HG02885 (cell line): ENCODE results near the gene GAPVD1.
"Not testable (repeated sequence)": the region's sequence is repeated elsewhere in the genome, so short reads cannot be mapped to it uniquely, and the experiment has no call there.

Experiments used
- ATAC-seq: cut with Tn5 transposase; IDR thresholded peaks from one replicate; pipeline ENCODE4 v1.9.1; 2021; ENCODE audit warnings: mild to moderate bottlenecking; ENCODE audit not compliant: unreplicated experiment, poor library complexity

Gene GAPVD1

DNA sequence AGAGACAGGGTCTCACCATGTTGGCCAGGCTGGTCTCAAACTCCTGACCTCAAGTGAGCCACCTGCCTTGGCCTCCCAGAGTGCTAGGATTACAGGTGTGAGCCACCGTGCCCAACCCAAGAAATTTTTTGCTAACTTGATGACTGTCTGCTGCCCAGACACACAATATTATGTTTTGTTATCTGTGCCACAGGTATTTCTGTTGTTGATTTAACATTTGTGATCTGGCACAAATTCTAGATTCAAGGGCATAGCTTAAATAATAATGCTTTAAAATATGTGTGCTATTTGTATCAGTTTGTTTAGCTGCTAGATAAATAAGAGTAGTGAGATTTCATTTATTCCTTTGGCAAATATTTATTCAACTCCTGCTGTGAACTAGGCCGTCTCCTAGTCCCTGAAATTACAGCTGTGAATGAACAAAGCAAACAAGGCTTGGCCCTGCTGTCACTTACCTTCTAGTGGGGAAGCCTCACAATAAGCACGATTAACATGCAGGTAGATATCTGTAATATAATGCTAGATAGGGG lies 35.3 kb downstream of the GAPVD1 start:
- ATAC-seq: no peak

GRCh38 chr9:125297917-125298316 lies 36.3 kb downstream of the GAPVD1 start:
- no peak for ATAC-seq

GRCh38 chr9:125302241-125302640 lies 40.6 kb downstream of the GAPVD1 start:
- no peak for ATAC-seq

- no peak for ATAC-seq
Measured at GRCh38 chr9:125304273-125304672, 42.6 kb downstream of the GAPVD1 start.

DNA sequence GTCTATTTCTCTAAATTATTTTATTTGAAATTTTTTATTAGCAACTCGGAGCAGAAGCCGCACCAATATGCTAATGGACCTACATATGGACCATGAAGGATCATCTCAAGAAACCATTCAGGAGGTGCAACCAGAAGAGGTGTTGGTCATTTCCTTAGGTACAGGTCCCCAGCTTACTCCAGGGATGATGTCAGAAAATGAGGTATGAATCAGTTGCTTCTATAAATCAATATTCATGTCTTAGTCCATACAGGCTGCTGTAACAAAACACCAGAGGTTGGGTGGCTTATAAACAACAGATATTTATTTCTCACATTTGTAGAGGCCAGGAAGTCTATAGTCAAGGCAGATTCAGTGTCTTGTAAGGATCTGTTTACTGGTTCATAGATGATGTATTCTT lies 50.8 kb downstream of the GAPVD1 start:
- no peak for ATAC-seq

GRCh38 chr9:125316359-125316758 lies 54.7 kb downstream of the GAPVD1 start:
- not testable (repeated sequence) for ATAC-seq

- ATAC-seq: no peak
Measured at GRCh38 chr9:125317704-125318103, 56.1 kb downstream of the GAPVD1 start.

DNA sequence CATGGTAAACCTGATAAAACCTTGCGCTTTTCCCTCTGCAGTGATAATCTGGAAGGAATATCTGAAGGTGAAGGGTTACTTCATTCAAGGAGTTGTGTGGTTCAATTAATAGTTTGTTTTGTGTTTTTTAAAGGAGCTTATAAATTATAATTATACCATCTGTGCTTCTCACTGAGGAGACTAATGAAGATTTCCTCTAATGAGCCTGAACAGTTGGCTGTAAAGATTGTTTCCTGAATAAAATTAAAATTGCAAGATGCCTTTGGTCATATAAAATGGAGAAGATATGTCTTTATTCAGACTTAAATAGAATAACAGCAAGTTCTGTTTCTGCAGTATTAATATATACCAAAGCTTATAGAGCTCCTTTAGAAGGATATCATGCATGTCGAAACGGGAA lies 59.9 kb downstream of the GAPVD1 start:
- ATAC-seq: no peak

GRCh38 chr9:125323615-125324014 lies 62.0 kb downstream of the GAPVD1 start:
- ATAC-seq: no peak

DNA sequence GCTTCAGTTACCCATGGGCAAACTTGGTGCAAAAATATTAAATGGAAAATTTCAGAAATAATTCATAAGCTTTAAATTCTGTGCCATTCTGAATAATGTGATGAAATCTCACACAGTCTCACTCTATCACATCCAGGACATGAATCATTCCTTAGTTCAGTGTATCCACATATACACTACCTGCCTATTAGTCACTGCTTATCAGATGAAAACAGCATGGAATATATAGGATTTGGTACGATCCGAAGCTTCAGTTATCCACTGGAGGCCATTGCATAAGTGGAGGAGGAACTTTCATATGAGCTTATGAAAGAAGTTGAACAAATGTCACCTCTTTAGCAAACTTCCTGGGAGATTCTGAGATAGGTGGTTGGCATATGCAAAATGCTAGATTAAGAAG lies 64.2 kb downstream of the GAPVD1 start:
- ATAC-seq: no peak

GRCh38 chr9:125329978-125330377 lies 68.4 kb downstream of the GAPVD1 start:
- no peak for ATAC-seq

DNA sequence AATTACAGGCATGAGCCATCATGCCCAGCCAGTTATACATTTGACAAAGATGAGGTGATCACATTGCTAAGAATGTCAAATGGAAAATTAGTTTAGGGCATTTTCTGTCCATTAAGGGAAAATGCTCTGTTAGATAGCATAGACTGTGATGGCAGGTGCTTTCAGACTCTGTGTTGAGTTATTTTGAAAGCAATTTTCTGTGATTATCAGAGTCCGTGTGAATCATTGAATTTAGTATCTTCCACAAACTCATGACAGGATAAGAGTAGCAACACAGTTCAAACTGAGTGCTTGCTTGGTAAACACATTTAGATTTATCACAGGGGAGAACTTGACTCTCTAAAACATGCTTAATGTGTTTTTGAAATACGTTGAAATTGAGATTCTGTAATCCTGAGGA lies 69.0 kb downstream of the GAPVD1 start:
- no peak for ATAC-seq

- ATAC-seq: no peak
Measured at GRCh38 chr9:125332527-125332926, 70.9 kb downstream of the GAPVD1 start.

DNA sequence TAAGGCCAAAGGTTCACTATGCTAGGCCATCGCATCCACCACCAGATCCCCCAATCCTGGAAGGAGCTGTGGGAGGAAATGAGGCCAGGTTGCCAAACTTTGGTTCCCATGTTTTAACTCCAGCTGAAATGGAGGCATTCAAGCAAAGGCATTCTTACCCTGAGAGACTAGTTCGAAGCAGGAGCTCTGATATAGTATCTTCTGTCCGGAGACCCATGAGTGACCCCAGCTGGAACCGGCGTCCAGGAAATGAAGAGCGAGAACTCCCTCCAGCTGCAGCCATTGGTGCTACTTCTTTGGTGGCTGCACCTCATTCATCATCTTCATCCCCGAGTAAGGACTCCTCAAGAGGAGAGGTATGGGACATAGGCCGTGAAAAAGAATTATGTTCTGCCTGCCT lies 75.6 kb downstream of the GAPVD1 start:
- ATAC-seq: no peak

GRCh38 chr9:125338929-125339328 lies 77.3 kb downstream of the GAPVD1 start:
- no peak for ATAC-seq

- ATAC-seq: no peak
Measured at GRCh38 chr9:125341566-125341965, 79.9 kb downstream of the GAPVD1 start.

GRCh38 chr9:125343518-125344275 lies 82.1 kb downstream of the GAPVD1 start:
- no peak for ATAC-seq

GRCh38 chr9:125346080-125346732 lies 84.6 kb downstream of the GAPVD1 start:
- ATAC-seq: no peak

- no peak for ATAC-seq
Measured at GRCh38 chr9:125355601-125356000, 94.0 kb downstream of the GAPVD1 start.

DNA sequence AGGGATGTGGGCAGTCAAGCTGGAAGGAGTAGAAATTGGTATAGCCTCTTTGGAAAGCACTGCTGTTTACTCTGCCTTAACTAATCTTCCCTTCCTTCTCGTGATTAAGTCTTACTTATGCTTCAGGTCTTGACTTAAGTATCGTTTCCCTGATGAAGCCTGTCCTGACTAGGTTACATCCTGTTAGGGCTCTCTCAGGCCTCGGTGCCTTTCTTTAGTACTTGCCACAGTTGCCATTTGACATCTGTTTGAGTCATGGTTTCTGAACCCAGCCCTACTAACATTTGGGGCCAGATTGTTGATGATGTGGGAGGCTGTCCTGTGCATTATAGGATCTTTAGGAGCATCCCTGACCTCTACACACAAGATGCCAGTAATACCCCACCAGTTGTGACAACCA lies 94.4 kb downstream of the GAPVD1 start:
- ATAC-seq: no peak

DNA sequence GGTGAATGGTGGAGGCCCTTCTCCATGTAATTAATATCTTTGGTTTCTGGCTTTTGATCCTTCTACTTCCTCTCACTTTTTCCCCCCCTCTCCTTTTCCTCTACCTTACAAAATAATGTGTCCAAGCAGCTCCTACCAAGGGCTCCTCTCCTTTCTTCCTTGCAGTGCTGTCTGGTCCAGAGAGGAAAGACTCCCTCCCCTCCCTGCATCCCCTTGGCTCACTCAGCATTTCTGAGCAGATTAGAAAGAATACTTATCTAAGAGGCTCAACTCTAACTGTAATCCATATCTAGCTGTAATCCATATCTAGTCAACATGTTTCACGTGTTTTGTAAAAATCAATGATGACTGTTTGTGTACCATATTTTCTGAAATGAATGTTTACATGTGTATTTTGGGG lies 97.4 kb downstream of the GAPVD1 start:
- no peak for ATAC-seq

GRCh38 chr9:125360601-125361000 lies 99.0 kb downstream of the GAPVD1 start:
- no peak for ATAC-seq
